Gastrocnemius medialis (tissue), 4 donors: ENCODE measurements around the gene GTPBP2.
A peak's percentile ranks its signal among the peaks of the same experiment; 100 is the strongest.

ENCODE experiments used
- CTCF ChIP-seq, 5 experiments: fragments of 450-650 bp in 3 of 5; fragments of 200-600 bp in 2 of 5; sonication (generic) in 2 of 5; IDR thresholded peaks in 4 of 5; conservative IDR thresholded peaks in 1 of 5; 1 replicate in 4 of 5; 2 replicates in 1 of 5; pipeline ENCODE4 v1.5.1; 2016 to 2019; ENCODE audit warnings: antibody characterized with exemption in 5 of 5, mild to moderate bottlenecking in 3 of 5, moderate library complexity in 3 of 5
- POLR2A ChIP-seq, 2 donors: fragments of 450-650 bp; IDR thresholded peaks; one replicate each; pipeline ENCODE4 v1.6.1; 2017; ENCODE audit warnings: antibody characterized with exemption in 2 of 2, mild to moderate bottlenecking in 2 of 2, moderate library complexity in 2 of 2

- TF ChIP-seq CTCF (IDR thresholded peaks at IDR 0.05 in 4 of 5, conservative IDR thresholded peaks at IDR 0.05 in 1 of 5) (peak; percentile 98), POLR2A (IDR thresholded peaks at IDR 0.05) (peak in 1 of 2 donors; percentile 34)
Measured at GRCh38 chr6:43667245-43668150, 38.4 kb upstream of the GTPBP2 start.
